ELR (cell line): ENCODE measurements around the gene MACROH2A1.
A peak's percentile ranks its signal among the peaks of the same experiment; 100 is the strongest.

Experiments
- DNase-seq: peaks from one replicate; pipeline ENCODE4 v3.0.0-alpha.2; 2015; ENCODE audit warnings: low read depth

MACROH2A1 gene

DNA sequence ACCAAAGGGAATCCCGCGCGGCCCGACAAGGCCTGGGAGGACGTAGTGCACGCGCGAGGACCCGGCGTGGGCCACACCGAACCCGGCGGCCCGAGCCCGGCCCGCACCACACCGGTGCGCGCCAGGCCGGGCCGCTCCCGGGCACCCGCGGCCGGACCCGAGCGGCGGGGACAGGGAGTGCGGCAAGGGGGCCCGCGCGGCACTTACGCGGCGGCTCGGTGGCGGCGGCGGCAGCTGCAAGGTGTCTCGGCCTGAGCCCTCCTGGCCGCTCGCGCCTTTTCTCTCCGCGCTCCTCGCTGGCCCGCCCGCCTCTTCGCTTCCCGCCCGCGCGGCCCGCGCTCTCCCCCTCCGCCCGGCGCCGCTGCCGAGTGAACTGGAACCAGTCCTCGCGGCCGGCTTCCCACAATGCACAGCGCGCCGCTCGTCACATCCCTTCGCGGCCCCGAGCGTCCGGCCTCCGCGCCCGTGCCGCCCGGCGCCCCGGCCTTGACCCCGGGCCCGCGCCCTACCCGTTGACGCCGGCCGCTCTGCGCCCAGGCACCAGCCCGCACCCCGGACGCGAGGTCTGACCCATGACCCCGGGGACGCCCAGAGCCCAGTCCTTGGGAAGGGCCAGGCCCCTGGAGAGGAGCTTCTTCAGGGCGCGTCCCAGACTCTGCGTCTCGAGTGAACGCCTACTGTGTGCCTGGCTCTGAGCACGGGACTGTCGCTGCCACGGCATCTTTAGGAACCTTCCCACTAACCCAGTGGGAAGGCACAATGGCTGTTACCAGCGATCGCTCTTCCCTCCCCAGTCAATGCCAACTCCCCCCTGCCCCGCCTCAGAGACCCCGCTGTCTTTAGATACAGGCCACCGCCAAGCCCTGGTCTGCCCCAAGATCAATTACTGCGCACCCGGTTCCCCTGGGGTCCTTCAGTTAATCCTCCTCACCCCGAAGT, at the start of gene MACROH2A1:
MACROH2A1 (minus strand) TSS at position 377 of the 939 bp plus-strand sequence. CDS start 10,138 bp downstream, outside the sequence.
- DNase-seq, result peak; percentile 91

DNA sequence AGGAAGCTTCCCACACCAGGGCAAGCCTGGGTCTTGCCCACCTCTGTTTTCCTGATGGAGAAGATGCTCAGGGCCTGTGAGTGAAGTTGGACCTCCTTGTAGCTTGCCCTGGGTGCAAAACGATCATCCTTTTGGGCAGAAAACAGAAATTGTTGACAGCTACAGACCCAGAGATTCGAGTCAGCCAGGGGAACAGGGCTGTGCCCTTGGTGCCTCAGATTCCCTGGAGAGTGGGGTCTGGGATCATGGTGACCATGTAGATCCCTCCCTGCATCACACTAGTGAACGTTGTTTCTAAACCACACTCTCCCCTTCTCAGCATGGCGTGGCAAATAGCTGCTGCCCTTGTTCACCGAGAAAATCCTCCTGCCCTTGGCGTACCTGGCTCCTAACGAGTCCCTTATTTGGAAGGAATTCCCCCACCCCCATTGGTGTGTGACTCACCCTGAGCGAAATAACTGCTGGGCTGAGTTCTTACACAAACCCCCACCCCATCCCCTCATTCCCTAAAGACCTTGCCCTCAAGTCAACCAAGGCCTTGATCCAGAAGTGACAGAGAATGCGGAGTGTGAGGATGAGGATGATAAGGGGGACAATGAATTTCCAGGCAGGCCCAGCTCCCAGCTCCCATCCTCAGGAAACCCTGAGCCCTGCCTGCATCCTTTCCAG, 49.2 kb upstream of the MACROH2A1 start:
- DNase-seq, result no peak

- DNase-seq, result no peak
These were observed 48.4 kb upstream of the MACROH2A1 start, which contains the start of gene DCANP1 for GRCh38 chr5:135447298-135447929. TSS of gene DCANP1 (minus strand) at chr5:135447348. CDS start at chr5:135447108, 240 bp downstream.

GRCh38 chr5:135446615-135447014, 47.6 kb upstream of the MACROH2A1 start:
- DNase-seq, result no peak

DNA sequence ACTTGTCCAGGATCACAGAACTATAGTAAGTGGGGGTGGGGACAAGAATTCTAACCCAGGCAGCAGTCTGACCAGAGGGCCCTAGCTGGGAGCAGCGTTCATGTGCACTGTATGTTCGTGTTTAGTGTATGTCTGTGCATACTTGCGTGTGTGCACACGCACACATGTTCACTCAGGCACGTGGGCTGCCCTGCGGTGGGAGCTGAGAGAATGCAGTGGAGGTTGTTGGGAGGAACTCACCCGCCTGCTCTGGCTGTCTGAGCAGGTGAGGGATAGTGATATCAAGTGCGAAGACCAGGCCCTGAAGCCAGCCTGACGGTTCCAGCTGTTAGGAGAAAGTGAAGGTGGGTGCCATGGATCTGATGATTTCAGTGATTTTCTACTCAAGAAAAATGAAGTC, 47.2 kb upstream of the MACROH2A1 start:
- DNase-seq, result no peak

GRCh38 chr5:135445306-135445985, 46.4 kb upstream of the MACROH2A1 start:
- DNase-seq, result no peak

DNA sequence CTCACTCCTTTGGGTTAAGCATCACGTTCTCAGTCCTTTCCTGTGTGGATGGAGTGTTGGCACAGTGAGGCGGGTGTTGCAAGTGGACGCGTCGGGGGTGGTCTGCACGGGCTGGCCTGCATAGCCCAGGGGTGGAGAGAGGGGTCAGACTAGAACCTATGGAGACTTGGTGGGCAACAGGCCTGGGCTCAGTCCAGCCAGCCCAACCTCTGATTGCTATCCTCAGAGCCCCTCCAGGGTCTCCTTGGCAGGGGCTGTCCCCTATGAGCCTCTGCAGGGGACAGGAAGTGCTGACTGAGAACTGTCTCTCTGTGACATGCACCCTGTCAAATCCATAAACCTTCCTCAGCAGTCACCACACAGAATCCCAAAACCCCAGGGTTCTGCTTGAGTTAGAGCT, 45.9 kb upstream of the MACROH2A1 start:
- no peak for DNase-seq

DNA sequence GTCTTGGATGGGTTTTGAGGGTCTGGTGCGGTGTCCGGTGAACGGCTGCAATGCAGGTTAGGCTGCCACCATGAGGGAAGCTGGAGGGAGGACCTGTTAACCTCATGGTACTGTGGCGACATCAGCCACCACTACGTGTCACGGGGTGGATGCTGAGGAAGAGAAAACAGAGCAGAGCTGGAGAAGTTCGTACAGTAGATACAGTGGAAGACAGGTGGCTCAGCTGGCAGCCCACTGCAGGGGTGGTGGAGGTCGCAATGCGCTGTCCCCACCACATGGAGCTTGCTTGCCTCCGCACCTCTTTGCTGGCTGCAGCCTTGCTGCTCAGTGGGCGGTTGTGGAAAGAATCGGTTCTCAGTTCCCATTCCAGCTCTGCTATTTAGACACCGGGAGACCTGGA, 45.3 kb upstream of the MACROH2A1 start:
- DNase-seq, result no peak

DNA sequence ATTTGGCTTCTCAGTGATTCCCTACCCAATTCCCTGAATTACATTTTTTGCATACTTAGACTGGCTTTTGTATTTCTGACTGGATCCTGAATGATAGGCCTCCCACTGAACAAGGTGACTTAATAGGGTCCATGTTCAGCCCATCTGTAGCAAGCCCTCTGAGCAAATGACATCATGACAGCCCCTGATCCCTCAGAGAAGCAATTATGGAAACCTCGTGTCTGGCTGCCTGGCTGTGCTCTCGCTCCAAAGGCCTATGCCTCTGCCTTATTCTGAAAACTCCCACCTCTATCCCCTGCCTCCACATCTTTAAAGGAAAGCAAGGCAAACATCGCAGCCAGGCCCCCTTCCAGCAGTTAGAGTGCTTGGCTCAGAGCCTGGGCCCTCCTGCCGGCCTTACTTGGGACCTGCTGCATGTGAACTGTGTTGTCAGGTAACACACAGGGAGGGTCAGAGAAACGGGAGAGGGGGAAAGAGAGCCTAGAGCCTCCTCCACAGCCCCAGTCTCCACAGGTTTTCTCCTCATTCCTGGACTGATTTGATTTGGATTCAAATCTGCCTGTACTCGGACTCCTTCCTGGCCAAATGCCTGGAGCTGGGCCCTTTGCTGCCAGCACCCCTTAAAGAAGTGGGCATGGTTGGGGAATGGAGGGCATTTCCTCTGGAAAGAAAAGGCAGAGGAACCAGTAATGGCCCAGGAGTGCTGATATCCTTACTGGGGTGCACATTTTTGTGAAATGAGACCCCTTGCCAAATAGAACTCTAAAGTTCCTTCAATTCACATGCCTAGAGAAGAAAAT, 44.3 kb upstream of the MACROH2A1 start:
- DNase-seq, result no peak

GRCh38 chr5:135442431-135443160, 43.6 kb upstream of the MACROH2A1 start:
- DNase-seq, result no peak

- DNase-seq, result no peak
These were observed 42.9 kb upstream of the MACROH2A1 start for GRCh38 chr5:135441919-135442318.

DNA sequence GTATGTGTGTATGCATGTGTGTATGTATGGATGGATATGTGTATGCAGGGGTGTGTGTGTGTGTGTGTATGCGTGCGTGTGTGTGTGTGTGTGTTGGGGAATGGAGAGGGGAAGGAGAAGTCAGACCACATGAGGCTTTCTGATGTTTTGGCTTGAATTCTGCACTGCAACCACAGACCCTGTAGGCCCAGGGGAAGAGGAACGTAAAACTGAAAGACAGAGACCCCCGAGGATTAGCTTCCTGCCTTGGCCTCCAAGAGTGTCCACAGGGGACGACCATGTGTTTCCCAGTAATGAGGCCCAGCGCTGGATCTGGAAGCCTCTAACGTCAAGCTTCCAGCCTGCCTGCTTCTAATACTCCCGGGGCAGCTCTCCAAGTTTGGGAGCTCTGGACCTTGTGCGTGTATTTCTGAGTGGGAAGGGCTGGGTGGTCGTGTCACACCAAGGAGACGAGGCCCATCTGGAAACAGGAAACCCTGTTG, 42.4 kb upstream of the MACROH2A1 start:
- DNase-seq, result no peak

- no peak for DNase-seq
These were observed 41.9 kb upstream of the MACROH2A1 start for GRCh38 chr5:135440916-135441315.

- no peak for DNase-seq
These were observed 40.5 kb upstream of the MACROH2A1 start for GRCh38 chr5:135439231-135440205.

DNA sequence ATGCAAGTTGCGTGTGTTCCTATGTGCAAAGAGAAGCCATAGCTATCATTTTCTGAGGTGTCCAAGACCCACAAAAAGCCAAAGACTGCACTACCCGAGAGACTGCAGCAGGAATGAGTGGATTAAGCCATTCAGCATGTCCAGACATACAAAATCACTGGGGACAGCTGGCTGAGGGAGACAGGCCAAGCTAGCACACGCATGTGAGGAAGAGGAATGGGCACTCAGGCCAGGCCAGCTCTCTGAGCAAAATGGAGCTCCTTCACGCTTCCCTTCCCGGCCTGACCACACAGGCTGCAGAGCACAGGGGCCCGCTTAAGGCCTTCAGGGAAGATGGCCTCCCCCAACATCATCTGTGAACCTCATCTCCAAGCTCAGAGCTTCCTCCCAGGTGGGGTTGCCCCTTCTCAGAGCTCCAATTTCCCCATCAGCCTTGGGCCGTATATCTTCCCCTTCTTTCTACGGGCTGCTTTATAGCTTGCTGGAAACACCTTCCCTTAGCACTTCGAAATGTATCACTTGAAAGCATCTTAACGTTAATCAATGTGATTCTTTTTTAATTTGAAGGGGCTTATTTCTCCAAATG, 39.7 kb upstream of the MACROH2A1 start:
- no peak for DNase-seq

- peak; percentile 96 for DNase-seq
These were observed 38.9 kb upstream of the MACROH2A1 start for GRCh38 chr5:135437796-135438560.

DNA sequence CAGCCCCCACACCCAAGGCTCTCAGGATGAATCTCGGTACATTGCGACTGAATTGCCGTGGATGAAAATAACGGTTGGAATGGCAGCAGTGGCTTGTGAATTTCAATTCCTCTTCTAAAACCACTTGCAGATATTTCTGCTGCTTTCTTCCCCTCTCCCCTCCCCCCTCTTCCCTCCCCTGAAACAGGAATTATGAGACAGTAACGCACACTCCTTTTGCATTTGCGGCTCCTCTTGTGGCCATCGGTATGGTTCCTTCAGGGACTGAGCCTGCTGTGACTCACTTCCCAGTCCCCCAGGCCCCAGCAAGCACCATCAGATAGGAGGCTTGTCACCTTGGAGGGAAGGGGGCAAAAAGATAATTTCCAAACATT, 38.4 kb upstream of the MACROH2A1 start:
- peak; percentile 75 for DNase-seq

DNA sequence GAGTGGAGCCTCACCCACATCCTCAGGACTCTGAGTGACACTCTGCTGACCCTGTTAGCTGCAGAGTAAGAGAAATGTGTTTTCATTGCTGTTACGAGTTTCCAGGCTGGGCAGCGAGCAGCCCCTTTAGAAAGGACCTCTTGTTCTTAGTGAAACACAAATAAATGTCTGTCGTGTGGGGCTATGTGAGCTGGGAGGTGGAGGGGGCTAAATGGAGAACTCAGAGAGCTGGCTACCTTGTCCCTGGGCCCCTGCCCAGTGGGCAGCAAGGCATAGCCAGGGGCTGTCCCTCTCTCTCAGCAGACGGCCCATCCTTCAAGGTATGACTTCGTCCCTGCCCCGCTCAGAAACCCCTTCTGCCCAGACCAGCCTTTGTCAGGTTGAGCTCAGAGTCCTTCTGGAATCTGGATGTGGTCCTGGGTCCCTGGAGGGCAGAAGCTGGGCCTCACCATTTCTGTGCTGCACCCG, 38.0 kb upstream of the MACROH2A1 start:
- DNase-seq, result no peak
